Measurements from ENCODE around the gene NDUFV1.

GRCh38 chr11:67581469-67581868 lies 25.3 kb upstream of the NDUFV1 start:
- TF ChIP-seq EZH2 (IDR thresholded peaks at IDR 0.05; ENCODE audit: low read depth) (no peak), CTCF (conservative IDR thresholded peaks at IDR 0.05) (no peak)

All from PC-9 (cell line).